Kidney epithelial cell (primary cell): ENCODE results near the gene LCE7A. TPM values are rescaled to one million over a fixed set of nuclear protein-coding genes. Genes with fewer than 3 reads are reported as not detected.

ENCODE experiments used
- DNase-seq: peaks from one replicate; pipeline ENCODE4 v3.0.0-alpha.2; 2010; ENCODE audit warnings: low read depth
- H3K27me3 ChIP-seq: 2 replicates; pipeline ENCODE4 v1.6.0; 2011; ENCODE audit warnings: low read length; ENCODE audit not compliant: control insufficient read depth, insufficient read depth
- H3K36me3 ChIP-seq: 2 replicates; pipeline ENCODE4 v1.5.1; 2011; ENCODE audit warnings: low read length; ENCODE audit not compliant: control insufficient read depth, insufficient read depth
- H3K4me3 ChIP-seq: 2 replicates; pipeline ENCODE4 v1.5.1; 2011; ENCODE audit warnings: low read depth, mild to moderate bottlenecking, control low read depth, low read length
- total RNA-seq: library from RNA; depleted of rRNA; stranded (reverse); fragments of >200 nt; gene quantifications from 2 replicates; pipeline ENCODE4 v1.2.3, GENCODE V29; 2015
- TF ChIP-seq, protein P1 (sequence below): IDR thresholded peaks from 2 replicates; pipeline ENCODE4 v1.5.1; 2011; ENCODE audit warnings: mild to moderate bottlenecking, moderate library complexity, low read length, control low read depth, inconsistent platforms; ENCODE audit not compliant: insufficient read depth, poor library complexity, severe bottlenecking

The LCE7A gene, protein sequence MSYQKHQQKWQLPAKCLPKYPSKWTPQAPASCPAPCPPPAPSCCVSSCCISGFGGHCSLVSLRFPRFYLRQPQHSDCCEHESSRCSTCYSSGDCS
- total RNA-seq, result not detected in 2 replicates

DNA sequence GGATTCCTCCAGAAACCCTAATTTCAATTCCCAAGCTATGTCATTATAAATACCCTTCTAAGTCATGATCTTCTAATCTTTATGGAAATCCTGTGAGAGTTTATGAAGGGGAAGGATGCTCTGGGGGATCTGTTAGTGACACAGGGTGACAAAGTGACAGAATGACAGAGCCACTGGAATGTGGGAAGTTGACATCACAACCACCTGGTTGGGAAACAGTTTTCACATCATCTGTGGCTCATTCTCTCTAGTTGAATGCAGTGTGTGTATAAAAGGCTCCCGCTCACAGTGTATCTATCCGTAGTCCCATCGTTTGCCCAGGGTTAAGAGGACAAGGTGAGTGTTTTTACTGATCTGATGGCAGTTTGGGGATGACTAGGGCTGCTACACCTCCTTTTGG is at the start of gene LCE7A:
LCE7A (plus strand) TSS at position 301 of the 400 bp plus-strand sequence. CDS start 702 bp downstream, outside the sequence.
- no peak for DNase-seq
- H3K4me3 ChIP-seq, result no peak within 1 kb of the TSS
- H3K27me3 ChIP-seq, result no peaks in the 10 kb centered on the region
- H3K36me3 ChIP-seq, result no peaks in the 10 kb centered on the region
- TF ChIP-seq, protein P1, sequence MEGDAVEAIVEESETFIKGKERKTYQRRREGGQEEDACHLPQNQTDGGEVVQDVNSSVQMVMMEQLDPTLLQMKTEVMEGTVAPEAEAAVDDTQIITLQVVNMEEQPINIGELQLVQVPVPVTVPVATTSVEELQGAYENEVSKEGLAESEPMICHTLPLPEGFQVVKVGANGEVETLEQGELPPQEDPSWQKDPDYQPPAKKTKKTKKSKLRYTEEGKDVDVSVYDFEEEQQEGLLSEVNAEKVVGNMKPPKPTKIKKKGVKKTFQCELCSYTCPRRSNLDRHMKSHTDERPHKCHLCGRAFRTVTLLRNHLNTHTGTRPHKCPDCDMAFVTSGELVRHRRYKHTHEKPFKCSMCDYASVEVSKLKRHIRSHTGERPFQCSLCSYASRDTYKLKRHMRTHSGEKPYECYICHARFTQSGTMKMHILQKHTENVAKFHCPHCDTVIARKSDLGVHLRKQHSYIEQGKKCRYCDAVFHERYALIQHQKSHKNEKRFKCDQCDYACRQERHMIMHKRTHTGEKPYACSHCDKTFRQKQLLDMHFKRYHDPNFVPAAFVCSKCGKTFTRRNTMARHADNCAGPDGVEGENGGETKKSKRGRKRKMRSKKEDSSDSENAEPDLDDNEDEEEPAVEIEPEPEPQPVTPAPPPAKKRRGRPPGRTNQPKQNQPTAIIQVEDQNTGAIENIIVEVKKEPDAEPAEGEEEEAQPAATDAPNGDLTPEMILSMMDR, result no peak

DNA sequence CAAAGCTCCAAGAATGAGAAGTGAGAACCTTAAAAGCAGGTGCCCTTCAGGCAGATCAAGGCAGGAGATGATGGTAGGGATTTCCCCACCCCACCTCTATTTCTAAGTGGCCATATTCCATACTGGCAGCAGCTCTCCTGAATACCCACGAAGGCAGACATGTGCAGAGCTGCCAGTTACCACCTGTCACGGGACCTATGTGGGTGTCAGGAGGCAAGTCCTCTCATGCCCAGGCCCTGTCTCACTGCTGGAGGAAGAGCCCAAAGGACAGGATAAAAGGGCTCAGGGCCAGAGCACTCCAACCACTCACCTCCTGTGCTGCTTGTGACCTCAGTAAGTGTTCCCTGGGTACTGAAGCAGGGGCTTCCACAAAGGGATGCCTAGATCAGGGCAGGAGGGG is 48.7 kb upstream of the LCE7A start:
- Histone ChIP-seq H3K36me3 (no peaks in the 10 kb centered on the region), H3K27me3 (no peaks in the 10 kb centered on the region), H3K4me3 (no peak overlapping the region)
- no peak for DNase-seq
- TF ChIP-seq, protein P1, result no peak

DNA sequence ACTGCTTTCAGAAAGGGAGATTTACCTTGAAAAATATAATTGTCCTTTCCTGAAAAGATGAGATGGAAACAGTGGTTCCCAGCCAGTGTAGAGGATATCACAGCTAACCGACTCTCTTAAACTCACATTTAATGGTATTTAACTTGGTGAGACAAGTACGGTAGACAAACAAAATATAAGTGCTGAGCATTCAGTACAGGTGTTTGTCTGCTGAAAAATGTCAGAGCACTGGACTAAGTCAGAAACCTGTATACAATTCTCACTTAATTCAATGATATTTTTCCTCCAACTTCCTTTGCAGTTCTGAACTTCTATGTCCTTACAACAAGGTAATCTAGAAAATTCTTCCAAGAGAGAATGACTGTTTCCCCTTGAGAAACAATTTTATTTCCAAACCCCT is 48.1 kb upstream of the LCE7A start, which contains the start of gene LCE1B:
LCE1B (plus strand) TSS at position 301 of the 400 bp plus-strand sequence. CDS start 476 bp downstream, outside the sequence.
- Histone ChIP-seq H3K36me3 (no peaks in the 10 kb centered on the region), H3K4me3 (no peak within 1 kb of the TSS), H3K27me3 (no peaks in the 10 kb centered on the region)
- TF ChIP-seq, protein P1, result no peak
- DNase-seq, result no peak

DNA sequence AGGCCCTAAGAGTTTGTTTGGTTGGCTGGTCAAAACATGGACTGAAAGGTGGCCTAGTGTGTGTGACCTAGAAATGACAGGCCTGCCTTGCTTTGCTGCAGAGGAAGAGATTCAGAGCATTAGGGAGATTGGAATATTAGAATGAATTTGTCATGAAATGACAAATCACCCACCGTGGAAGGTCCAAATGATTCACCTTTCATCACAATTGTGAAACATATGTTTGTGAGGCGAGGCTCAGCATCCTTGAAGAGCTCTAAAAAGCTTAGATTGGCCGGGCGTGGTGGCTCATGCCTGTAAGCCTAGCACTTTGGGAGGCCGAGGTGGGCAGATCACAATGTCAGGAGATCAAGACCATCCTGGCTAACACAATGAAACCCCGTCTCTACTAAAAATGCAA is 42.5 kb upstream of the LCE7A start:
- no peak for DNase-seq

DNA sequence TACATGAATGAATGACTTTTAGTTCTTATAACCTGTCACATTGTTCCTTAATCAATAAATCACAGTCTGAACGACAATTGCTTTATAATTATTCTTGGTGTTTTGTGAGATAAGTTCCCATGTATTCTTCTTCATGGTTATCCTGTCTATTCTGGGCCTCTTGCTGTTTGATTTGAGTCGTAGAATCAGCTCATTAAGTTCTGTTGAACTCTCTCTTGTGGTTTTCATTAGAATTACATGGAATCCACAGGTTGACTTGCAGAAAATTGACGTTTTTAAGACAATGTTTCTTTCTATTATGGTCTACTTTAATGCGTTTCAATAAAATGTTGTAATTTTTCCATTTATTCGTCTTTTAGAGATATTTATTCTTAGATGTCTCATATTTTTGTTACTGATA is 36.5 kb upstream of the LCE7A start:
- Histone ChIP-seq H3K27me3 (no peaks in the 10 kb centered on the region), H3K4me3 (no peak overlapping the region), H3K36me3 (no peaks in the 10 kb centered on the region)
- TF ChIP-seq, protein P1, result no peak
- DNase-seq, result no peak

More for the DNA sequence above, 42.5 kb upstream of the LCE7A start:
- Histone ChIP-seq H3K4me3 (no peak overlapping the region), H3K36me3 (no peaks in the 10 kb centered on the region), H3K27me3 (no peaks in the 10 kb centered on the region)
- TF ChIP-seq, protein P1, result no peak

DNA sequence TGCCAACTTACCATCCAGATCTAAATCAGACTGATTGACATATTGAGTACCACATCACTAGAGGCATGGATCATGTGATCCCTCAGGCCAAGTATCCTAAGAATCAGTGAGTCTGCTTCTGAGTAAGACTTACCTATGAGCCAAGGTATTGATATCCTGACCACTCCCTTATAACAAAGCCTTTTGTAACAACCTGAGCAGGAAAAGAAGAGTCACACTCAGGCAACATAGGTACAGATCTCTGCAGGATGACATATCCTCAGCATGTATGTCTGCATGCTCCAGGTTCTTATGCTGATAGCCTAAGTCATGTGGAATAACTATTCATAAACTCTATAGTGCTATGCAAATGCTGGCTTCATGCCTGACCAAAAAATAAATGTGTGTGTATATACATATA is 34.8 kb upstream of the LCE7A start:
- Histone ChIP-seq H3K4me3 (no peak overlapping the region), H3K27me3 (no peaks in the 10 kb centered on the region), H3K36me3 (no peaks in the 10 kb centered on the region)
- TF ChIP-seq, protein P1, result no peak
- DNase-seq, result no peak
